Articular chondrocyte of knee joint (primary cell): ENCODE results near the gene TP53RK. TPM values are rescaled to one million over a fixed set of nuclear protein-coding genes. Genes with fewer than 3 reads are reported as not detected.

Experiments used
- total RNA-seq: library from RNA; depleted of rRNA; stranded (reverse); fragments of >200 nt; gene quantifications from 2 replicates; pipeline ENCODE4 v1.2.3, GENCODE V29; 2012

Gene TP53RK
- total RNA-seq, result 14.7 and 14.8 TPM in 2 replicates

GRCh38 chr20:46689082-46689753, at the start of gene TP53RK:
TP53RK (minus strand) TSS chr20:46689444; CDS start chr20:46689414, 30 bp downstream.

GRCh38 chr20:46709459-46710152, 20.4 kb upstream of the TP53RK start, which contains the start of gene SLC2A10:
SLC2A10 (plus strand) TSS chr20:46709649; CDS start chr20:46709737, 88 bp downstream.

DNA sequence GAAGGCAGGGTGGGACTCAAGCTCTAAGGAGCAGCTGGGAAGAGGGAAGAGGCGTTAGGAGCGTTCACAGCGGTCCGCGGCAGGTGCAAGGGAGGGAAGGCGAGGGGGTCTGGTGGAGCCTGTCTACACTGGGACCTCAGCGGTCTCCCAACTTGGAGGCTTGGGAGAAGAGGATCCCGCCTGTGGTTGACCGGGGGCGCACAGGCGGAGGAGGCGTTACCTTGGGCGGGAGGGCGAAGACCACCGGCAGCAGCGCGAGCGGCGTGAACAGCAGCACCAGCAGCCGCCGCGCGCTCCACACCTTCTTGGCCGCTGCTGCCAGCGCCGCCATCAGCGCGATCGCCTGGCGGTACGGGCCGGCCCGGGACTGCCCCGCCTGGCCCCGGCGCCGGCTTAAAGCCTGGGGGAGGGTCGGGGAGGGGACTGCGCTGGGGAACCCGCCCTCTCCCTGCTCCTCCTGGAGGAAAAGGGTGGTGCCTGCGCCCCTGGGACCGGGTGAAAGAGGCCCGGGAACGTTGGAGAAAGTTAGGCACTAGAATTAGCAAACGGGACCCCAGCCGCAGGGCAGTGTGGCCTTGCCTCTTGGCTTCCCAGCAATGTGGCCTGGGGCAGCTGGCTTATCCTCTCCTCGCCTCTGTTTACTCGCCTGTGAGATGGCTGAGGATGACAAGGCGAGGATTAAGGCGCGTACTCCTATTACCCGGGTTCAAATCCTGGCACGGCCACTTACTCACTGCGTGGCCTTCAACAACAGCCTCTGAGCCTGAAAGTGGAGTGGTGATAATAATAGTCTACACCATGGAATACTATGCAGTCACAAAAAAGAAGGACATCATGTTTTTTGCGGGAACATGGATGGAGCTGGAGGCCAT, 37.9 kb downstream of the TP53RK start, which contains the start of gene SLC13A3:
Gene SLC13A3 (minus strand): TSS at position 369 of the 872 bp plus-strand sequence. CDS start 38 bp downstream, at position 331.

Other genes starting within 250 kb of the TP53RK start
- gene ZNF334, start 175.9 kb downstream of the TP53RK start, total RNA-seq, result 6.9 and 8.3 TPM in 2 replicates
- not detected in 2 replicates for gene OCSTAMP, start 138.8 kb downstream of the TP53RK start, total RNA-seq
- gene SLC13A3, start 38.0 kb downstream of the TP53RK start, total RNA-seq, result 1.5 and 1.6 TPM in 2 replicates
- gene SLC2A10, start 20.2 kb upstream of the TP53RK start, total RNA-seq, result 37.6 and 38.8 TPM in 2 replicates
- gene EYA2, start 205.4 kb upstream of the TP53RK start, total RNA-seq, result 0.78 and 1.8 TPM in 2 replicates